ENCODE data around the gene ANKRD9. TPM values are rescaled to one million over a fixed set of nuclear protein-coding genes. Genes with fewer than 3 reads are reported as not detected.
A peak's percentile ranks its signal among the peaks of the same experiment; 100 is the strongest.
"Not testable (repeated sequence)": the region's sequence is repeated elsewhere in the genome, so short reads cannot be mapped to it uniquely, and the experiment has no call there.

The ANKRD9 gene
- total RNA-seq, 1 donor from 2014 or later, result 16.0 TPM

DNA sequence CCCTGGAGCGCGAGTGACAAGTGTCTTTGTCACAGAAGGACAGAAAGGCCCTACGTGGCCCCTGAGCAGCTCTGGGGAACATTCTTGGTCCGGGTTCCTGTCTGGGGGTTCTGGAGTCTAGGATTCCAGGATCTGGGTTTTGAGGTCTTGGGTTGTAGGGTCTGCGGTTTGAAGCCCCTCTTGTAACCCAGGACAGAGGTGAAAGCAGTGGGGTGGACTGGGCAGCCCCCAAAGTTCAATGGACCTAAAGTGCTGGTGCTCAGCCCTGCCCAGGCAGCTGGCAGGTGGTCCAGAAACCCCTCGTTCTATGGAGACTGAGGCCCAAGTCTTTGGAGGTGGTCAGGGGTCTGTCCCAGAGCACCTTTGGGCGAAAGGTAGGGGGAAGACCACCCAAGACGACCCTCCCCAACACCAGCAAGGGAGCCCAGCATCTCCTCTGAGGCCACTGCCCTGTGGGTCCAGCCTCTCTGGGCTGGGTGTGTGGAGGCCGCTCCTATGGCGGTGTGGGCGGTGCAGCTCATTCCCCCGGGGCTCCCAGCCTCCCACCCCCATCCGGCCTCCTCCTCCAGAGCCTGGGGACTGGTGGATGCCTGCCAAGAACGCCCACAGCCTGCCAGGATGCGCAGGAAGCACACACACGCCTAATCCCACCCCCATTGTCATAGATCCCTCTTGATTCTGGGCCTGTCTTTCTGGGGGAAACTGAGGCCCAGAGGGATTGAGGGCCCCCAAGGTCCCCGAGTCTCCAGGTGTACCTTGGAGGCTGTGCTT, 30.2 kb upstream of the ANKRD9 start:
- no peak for DNase-seq (ENCODE audit: low spot score)
- ATAC-seq, result no peak
- intact Hi-C loops (cut with DNase I), result no loop called here

DNA sequence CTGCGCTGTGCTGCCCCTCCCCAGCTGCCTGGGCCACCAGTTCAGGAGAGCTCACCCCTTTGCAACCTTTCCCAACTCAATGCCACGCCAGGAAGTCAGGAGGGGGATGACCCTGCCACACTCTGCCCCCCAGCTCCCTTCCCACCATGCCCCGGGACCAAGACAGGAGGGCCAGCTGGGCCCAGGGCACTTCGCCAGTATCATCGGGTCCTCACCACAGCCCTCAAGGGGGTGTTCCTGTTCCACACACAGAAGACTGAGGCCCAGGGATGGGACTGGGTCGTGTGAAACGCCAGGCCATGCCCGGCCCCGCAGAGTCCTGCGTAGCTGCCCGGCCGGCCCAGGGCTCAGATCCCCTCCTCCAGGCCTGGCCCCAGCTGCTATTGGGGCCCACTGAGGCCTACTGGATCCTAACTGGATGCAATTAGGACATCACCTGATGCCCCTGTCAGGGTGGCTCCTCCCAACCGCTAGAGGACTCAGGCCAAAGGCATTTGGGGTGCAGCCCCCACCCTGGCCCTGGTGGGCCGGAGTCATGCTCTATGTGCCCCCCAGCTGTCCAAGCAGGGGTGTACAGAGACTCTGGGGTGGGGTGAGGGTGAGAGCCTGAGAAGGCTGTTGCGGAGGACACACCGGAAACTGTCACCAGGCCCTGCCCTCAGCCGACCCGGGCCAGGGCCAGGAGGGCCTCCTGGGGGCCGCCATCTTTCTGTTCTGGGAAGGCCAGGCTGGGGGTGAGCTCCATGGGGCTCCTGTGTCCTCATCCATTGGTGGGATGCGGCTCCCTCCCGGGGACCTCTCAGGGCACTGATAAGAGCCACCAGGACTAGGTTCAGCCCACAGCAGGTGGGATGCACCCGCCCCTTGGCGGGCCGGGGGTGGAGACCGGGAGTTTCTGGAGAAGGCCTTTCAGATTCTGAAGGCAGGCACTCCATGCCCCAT, 29.3 kb upstream of the ANKRD9 start:
- intact Hi-C loops (cut with DNase I), result no loop called here
- DNase-seq (ENCODE audit: low spot score) (no peak), ATAC-seq (no peak)

DNA sequence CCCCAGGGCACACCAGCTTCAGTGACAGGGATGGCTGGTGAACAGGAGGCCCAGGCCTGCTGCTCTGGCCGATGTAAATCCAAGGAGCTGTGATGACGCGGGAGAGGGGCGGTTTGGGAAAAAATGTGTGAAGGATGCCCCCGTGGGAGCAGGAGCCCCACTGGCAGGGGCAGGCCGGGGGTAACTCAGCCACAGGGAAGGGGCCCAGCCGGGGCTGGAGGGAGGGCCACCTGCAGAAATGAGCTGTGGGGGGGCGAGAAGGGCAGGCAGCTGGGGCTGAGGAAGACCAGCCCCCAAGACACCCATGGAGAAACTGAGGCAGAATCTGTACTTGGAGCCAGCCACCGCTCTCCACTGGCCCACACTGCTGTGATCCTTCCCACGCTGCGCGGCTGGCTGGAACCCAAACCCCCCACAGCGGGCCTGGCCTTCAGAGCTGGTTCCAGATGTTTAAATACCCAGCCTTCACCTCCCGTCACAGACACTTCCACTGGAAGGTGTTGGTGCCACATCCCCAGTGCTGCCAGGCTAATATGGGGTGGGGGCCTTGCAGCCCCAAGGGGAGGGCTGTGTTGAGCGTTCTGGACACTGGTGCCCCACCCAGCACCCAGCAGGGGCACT, 28.5 kb upstream of the ANKRD9 start:
- intact Hi-C loops (cut with DNase I), result no loop called here
- no peak for DNase-seq (ENCODE audit: low spot score)
- no peak for ATAC-seq

DNA sequence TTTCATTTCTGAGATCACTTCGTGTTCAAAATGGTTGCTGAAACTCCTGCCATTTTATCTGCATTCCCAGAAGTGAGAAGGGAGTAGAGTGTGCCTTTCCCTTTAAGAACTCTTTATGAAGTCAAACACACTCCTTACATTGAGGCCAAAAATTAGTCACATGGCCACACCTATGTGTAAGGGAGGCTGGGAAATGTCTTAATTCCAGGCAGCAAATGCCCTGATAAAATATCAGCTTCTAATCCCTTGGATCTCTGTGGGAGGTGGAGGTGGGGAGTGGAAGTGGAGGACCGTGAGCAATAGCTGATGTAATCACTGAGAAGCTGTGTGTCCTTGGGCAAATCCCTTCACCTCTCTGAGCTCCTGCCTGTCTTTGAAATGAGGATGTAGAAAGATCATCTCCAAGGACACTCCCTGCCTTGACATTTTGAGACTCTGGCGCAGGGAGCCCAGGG, 22.7 kb upstream of the ANKRD9 start:
- ATAC-seq, result no peak
- DNase-seq (ENCODE audit: low spot score), result no peak
- intact Hi-C loops (cut with DNase I), result no loop called here

DNA sequence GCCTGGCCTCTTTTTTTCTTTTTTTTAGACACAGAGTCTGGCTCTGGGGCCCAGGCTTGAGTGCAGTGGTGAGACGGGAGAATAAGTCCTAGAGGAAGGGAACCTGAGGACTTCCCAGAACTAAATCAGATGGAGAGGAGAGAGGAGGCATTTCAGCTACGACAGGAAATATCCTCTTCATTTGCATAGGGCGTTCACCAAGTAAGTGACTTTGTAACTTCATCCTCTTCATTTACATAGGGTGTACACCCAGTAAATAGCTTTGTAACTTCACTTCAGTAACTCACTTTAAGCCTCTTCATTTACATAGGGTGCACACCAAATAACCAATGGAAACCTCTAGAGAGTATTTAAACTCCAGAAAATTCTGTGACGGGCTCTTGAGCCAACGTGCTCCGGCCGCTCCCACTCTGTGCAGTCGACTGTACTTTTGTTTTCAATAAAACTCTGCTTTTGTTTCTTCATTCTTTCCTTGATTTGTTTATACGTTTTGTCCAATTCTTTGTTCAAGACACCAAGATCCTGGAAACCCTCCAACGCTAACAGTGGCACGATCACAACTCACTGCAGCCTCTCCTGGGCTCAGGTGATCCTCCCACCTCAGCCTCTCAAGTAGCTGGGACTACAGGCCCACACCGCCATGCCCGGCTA, 21.4 kb upstream of the ANKRD9 start:
- ATAC-seq (no peak), DNase-seq (ENCODE audit: low spot score) (no peak)
- intact Hi-C loops (cut with DNase I), result no loop called here

DNA sequence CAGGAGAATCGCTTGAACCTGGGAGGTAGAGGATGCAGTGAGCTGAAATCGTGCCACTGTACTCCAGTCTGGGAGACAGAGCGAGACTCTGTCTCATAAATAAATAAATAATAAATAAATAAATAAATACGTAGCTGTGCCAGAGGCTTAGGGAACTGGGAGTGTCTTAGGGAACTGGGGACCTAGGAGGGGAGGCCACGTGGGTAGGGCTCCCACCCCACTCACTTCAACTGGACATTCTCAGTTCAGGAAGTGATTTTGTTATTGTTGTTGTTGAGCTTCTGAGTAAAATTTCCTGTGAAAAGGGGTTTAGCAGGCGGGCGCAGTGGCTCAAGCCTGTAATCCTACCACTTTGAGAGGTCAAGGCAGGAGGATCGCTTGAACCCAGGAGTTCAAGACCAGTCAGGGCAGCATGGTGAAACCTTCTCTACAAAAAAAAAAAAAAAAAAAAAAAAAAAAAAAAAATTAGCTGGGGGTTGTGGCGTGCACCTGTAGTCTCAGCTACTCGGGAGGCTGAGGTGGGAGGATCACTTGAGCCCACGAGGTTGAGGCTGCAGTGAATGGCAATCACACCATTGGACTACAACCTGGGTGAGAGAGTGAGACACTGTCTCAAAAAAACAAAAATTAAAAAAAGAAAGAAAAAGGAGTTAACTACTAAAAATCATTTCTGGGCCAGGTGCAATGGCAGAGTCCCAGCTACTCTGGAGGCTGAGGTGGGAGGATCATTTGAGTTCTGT, 19.0 kb upstream of the ANKRD9 start:
- intact Hi-C loops (cut with DNase I), result no loop called here
- DNase-seq (ENCODE audit: low spot score), result no peak
- ATAC-seq, result no peak

DNA sequence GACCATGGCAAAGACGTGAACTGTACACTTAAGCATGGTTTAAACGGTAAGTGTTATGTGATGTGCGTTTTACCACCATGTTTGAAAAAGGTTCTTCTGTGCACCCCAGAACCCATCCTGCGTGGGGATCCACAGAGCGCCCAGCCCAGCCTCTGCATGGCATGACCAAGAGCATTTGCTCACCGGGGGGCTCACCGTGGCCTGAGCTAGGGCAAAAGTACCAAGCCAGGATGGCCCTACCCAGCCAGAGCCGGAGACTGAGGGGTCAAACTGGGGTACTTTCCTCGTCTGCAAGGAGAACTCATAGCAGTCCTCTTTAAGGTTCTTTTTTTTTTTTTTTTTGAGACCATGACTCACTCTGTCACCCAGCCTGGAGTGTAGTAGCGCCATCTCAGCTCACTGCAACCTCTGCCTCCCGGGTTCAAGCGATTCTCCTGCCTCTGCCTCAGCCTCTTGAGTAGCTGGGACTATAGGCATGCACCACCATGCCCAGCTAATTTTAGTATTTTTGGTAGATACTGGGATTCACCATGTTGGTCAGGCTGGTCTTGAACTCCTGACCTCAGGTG, 16.4 kb upstream of the ANKRD9 start:
- no peak for DNase-seq (ENCODE audit: low spot score)
- intact Hi-C loops (cut with DNase I), result no loop called here
- no peak for ATAC-seq

DNA sequence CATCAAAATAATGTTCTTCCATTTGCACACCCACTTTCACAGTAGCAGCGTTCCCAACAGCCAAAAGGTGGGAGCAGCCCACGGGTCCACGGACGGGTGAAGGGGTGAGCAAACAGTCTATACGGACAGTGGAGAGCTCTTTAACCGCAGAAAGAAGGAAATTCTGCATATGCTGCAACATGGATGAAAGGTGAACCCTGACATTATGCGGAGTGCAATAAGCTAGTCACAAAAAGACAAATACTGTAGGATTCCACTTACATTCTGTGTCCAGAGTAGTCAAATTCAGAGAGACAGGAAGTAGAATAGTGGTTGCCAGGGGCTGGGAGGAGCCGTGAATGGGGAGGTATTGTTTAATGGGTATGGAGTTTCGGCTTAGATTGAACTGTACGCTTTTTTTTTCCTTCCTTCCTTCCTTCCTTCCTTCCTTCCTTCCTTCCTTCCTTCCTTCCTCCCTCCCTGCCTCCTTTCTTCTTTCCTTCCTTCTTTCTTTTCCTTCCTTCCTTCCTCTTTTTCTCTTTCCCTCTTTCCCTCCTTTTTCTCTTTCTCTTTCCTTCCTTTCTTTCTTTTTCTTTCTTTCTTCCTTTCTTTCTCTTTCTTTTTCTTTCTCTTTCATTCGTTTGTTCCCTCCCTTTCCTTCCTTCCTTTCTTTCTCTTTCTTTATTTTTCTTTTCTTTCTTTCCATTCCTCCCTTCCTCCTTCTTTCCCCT, 15.8 kb upstream of the ANKRD9 start:
- DNase-seq (ENCODE audit: low spot score) (no peak), ATAC-seq (peak; percentile 51)
- intact Hi-C loops (cut with DNase I), result no loop called here

DNA sequence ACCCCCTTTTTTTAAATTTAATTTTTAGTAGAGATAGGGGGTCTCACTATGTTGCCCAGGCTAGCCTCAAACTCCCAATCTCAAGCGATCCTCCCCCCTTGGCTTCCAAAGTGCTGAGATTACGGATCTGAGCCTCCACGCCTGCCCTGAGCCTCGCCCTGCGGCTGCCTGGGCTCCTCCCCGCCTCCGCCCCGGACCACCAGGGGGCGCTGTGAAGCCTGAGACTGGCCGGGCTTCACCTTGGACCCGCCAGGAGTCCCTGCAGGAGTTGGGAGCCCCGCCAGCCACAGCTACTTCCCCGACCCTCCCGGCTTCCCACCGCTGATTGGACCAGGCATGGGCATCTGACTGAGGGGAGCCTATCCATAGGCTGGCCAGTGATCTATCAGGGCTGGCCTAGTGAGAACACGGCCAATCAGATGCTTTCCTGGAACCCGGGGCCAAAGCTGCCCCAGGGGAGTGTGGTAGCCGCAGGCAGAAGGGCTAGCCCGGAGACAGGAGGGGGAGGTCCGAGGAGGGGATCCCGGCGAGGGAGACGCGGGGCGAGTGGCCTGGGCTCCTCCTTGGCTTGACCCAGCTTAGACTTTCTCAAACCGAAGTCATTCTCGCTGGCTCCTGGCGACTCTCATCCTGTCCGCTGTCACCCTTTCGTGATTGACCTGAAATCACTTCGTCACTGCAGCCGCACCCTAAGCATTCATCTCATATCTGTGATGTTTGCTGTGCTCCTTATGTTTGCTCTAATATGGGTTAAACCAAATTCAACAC, 15.1 kb upstream of the ANKRD9 start:
- intact Hi-C loops (cut with DNase I), result no loop called here
- DNase-seq (ENCODE audit: low spot score), result peak; percentile 99
- peak; percentile 99 for ATAC-seq

DNA sequence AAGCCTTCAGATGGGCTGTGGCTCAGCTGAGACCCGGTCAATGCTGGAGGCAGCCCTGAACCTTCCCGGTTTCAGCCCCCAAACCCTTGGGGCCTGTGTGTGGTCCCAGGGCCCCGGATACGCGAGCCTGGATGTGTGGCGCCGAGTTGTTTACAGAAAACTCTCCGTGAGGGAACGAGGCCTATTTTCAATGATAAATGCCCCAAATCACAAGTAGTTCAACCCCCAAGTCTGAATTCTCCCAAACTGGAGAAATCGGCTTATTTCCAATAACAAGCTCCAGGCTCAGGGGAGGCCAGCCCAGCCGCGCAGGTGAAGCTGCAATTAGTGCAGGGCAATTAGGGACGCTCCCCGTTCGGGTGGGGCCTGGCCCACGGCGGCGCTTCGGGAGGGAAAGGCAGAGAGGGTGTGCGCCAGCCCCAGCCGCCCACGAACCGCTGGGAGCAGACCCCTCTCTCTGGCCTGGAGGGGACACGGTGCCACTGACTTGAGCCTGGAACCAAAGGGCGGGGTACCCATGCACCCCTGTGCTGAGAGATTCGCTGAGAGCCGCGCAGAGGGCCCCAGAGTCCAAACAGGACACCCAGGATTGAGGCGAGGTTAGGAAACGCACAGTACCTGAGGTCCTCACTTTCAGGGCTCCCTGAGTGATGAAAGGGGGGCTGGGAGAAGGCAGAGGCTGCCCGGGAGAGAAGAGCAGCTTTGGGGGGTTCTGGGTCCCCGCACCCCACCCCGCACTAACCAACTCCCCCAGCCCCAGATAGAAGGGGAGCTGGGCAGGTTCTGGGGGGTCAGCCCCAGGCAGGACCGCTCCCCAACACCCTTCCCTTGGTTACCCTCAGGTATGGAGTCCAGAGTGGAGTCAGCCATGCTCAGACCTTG, 14.2 kb upstream of the ANKRD9 start:
- intact Hi-C loops (cut with DNase I), result no loop called here
- ATAC-seq, result peak; percentile 13
- no peak for DNase-seq (ENCODE audit: low spot score)

DNA sequence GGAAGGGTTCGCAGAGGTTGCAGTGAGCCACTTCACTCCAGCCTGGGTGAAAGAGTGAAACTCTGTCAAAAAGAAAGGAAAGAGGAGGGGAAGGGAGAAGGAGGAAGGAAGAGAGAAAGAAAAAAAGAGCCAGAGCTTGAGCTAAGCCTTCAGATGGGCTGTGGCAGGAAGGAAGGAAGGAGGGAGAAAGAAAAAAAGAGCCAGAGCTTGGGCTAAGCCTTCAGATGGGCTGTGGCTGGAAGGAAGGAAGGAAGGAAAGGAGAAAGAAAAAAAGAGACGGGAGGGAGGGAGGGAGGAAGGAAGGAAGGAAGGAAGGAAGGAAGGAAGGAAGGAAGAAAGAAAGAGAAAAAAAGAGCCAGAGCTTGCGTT, 13.6 kb upstream of the ANKRD9 start:
- ATAC-seq, result no peak
- no peak for DNase-seq (ENCODE audit: low spot score)
- intact Hi-C loops (cut with DNase I), result no loop called here

DNA sequence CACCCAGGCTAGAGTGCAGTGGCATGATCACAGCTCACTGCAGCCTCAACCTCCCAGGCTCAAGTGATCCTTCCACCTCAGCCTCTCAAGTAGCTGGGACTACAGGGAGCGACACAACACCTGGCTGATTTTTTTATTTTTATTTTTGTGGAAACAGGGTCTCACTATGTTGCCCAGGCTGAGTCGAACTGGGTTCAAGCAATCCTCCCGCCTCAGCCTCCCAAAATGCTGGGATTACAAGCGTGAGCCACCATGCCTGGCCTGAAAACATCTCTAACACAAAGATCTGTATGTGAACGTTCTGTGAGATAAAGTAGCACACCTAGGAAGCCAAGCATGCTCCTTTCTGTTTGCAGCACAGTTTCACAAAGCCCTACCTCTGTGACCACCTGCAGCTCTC, 10.1 kb upstream of the ANKRD9 start:
- DNase-seq (ENCODE audit: low spot score); ATAC-seq; intact Hi-C loops (cut with DNase I): not testable (repeated sequence)

DNA sequence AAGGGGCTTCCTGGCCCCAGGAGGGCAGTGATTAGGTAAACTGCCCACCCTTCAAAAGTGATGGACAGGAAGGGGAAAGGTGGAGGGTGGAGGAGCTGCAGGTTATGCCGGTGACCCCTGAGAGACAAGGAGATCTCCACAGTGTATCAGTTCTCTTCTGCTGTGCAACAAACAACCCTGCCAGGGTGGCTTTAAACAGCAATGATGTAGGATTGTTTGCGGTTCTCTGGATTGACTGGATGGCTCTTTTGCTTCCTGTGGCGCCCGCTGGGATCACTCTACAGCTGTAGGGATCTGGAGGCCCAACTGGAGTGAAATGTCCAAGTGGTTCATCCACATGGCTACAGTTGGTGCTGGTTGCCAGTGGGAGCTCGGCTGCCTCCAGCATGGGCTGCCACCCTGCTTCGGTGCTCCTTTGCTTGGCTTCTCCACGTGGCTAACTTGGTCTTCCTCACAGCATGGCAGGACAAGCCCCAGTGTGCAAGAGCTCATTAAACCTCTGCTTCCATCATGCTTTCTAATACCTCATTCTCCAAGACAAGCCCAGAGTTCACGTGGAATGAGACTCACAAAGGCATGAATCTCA, 8.6 kb upstream of the ANKRD9 start:
- intact Hi-C loops (cut with DNase I), result no loop called here
- DNase-seq (ENCODE audit: low spot score), result no peak
- ATAC-seq, result no peak

DNA sequence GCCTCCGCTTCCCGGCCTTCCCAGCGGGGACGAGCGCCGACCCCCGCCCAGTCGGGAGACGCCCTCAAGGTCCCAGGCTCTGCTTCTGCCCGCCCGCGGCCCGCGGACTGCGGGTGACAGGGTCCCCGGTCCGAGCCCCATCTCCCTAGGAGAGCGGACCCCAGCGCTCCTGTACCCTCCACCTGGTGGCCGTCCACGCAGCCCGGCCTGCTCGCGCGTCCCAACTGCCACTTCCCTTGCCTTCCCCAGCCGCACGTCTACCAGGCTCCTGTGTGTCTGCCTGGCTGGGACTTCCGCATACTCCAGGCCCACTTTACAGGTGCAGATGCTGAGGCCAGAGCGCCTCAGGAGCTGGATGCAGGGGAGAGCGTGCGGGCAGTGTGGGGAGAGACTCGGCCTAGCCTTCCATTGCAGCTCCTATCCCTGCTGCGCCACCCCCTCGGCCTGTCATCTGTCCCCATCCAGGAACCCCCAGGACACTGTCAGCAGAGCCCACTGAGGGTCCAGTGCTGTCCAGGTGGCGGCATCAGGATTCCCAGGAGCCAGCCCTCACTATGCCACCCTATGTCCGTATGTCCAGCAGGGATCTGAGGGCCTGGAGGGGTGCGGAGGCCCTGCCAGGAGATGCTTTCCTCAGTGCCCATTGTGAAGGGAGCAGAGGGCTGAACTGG, 8.0 kb upstream of the ANKRD9 start:
- DNase-seq (ENCODE audit: low spot score) (no peak), ATAC-seq (peak; percentile 20)
- intact Hi-C loops (cut with DNase I), result loop anchor here (2.0 kb wide), 1 partner anchor 79 kb away; no protein-coding TSS in a partner anchor

Data from sciatic nerve (tissue), 2 donors.